ENCODE measurements around the gene GIGYF2.

DNA sequence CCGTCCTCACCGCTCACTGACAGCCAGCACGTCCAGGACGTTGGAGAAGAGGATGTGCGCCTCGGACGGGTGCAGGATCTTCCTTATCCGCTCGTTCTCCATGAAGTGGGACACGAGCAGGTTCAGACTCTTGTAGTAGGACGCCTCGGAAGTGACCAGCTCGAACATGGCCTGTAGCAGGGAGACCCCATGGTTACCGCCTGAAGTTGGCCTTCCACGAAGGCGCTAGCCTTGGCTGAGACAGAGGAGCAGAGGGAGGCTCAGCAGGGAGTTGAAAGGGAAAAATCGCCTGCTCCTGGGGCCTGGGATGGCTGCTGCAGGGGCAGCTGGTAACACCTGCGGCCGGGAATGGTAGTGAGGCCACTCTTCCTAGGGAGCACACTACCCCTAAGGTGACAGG is 197.6 kb downstream of the GIGYF2 start:
- TF ChIP-seq RAD21 (IDR thresholded peaks at IDR 0.05) (no peak), RXRA (IDR thresholded peaks at IDR 0.05) (no peak)
